HEK293 (cell line): ENCODE measurements around the gene PSME1.

Experiments
- YY1 ChIP-seq: fragments of 450-650 bp; formaldehyde crosslinking; IDR thresholded peaks from 2 replicates; pipeline ENCODE4 v1.5.1; 2018; ENCODE audit warnings: missing biosample characterization, missing genetic modification characterization
- ZFHX2 ChIP-seq: fragments of 450-650 bp; formaldehyde crosslinking; conservative IDR thresholded peaks from 2 replicates; pipeline ENCODE4 v1.5.1; 2016; ENCODE audit warnings: missing biosample characterization, missing genetic modification characterization
- TF ChIP-seq, protein P1 (sequence below): fragments of 450-650 bp; formaldehyde crosslinking; IDR thresholded peaks from 2 replicates; pipeline ENCODE4 v1.5.1; 2016; ENCODE audit warnings: missing biosample characterization, missing genetic modification characterization

DNA sequence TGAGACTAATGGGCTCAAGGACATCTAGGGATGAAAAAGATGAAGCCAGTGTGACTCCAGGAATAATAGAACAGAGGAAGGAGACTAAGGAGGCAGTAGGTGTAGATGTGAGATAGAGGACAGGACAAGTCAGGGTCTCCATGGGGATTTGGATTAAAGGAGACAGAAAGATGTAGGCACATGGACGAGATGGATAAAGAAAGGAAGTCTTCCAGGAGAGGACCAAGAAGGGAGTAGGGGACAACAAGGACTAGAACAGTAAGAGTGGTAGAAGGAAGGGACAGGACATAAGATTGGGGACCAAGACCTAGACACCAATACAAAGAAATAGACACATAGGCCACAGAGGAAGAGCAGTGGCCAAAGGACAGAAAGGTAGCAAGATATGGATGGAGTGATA is 49.0 kb upstream of the PSME1 start:
- TF ChIP-seq ZFHX2 (tag by site-specific recombination) (no peak), YY1 (no peak)
- TF ChIP-seq, protein P1, sequence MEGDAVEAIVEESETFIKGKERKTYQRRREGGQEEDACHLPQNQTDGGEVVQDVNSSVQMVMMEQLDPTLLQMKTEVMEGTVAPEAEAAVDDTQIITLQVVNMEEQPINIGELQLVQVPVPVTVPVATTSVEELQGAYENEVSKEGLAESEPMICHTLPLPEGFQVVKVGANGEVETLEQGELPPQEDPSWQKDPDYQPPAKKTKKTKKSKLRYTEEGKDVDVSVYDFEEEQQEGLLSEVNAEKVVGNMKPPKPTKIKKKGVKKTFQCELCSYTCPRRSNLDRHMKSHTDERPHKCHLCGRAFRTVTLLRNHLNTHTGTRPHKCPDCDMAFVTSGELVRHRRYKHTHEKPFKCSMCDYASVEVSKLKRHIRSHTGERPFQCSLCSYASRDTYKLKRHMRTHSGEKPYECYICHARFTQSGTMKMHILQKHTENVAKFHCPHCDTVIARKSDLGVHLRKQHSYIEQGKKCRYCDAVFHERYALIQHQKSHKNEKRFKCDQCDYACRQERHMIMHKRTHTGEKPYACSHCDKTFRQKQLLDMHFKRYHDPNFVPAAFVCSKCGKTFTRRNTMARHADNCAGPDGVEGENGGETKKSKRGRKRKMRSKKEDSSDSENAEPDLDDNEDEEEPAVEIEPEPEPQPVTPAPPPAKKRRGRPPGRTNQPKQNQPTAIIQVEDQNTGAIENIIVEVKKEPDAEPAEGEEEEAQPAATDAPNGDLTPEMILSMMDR (tag by site-specific recombination): no peak
